Activated CD4-positive, alpha-beta T cell treated with anti-CD3 and anti-CD28 coated beads, Interleukin-2, amount 10 ng/mL, durations not matched to agents 24 days and 14 days (primary cell): ENCODE results near the gene NOS2. TPM values are rescaled to one million over a fixed set of nuclear protein-coding genes. Genes with fewer than 3 reads are reported as not detected.

ENCODE experiments used
- DNase-seq: peaks from one replicate; pipeline ENCODE4 v3.0.0; 2022
- H3K27ac Mint-ChIP-seq: one replicate; pipeline ENCODE4 v1.8.0; 2022; ENCODE audit warnings: mild to moderate bottlenecking, mixed read lengths
- H3K27me3 Mint-ChIP-seq: one replicate; pipeline ENCODE4 v1.8.0; 2022; ENCODE audit warnings: mixed read lengths
- H3K36me3 Mint-ChIP-seq: one replicate; pipeline ENCODE4 v1.8.0; 2022; ENCODE audit warnings: low read depth, mild to moderate bottlenecking, mixed read lengths
- H3K4me1 Mint-ChIP-seq: one replicate; pipeline ENCODE4 v1.8.0; 2021; ENCODE audit warnings: mixed read lengths
- H3K4me3 Mint-ChIP-seq: one replicate; pipeline ENCODE4 v1.8.0; 2022; ENCODE audit warnings: mild to moderate bottlenecking, moderate library complexity, mixed read lengths
- H3K9me3 Mint-ChIP-seq: one replicate; pipeline ENCODE4 v1.8.0; 2021; ENCODE audit warnings: mixed read lengths
- intact Hi-C: fragments of 100-400 bp; cut with micrococcal nuclease; formaldehyde crosslinking; loops from one replicate; pipeline ENCODE4 v1.15.1; 2023
- total RNA-seq: library from RNA; stranded (reverse); gene quantifications from 2 replicates; pipeline ENCODE4 v1.2.3, GENCODE V29; 2022

Gene NOS2
- total RNA-seq, 1 donor from 2014 or later: not detected

GRCh38 chr17:27792095-27792494, 8.2 kb downstream of the NOS2 start:
- peaks cover 50% of the 10 kb centered on the region for H3K27me3 Mint-ChIP-seq
- intact Hi-C loops: no loop called here
- DNase-seq: no peak
- no peaks in the 10 kb centered on the region for H3K36me3 Mint-ChIP-seq
- H3K4me1 Mint-ChIP-seq: peaks cover 4% of the 10 kb centered on the region
- no peak overlapping the region for H3K27ac Mint-ChIP-seq
- H3K9me3 Mint-ChIP-seq: no peaks in the 10 kb centered on the region
- no peak overlapping the region for H3K4me3 Mint-ChIP-seq

DNA sequence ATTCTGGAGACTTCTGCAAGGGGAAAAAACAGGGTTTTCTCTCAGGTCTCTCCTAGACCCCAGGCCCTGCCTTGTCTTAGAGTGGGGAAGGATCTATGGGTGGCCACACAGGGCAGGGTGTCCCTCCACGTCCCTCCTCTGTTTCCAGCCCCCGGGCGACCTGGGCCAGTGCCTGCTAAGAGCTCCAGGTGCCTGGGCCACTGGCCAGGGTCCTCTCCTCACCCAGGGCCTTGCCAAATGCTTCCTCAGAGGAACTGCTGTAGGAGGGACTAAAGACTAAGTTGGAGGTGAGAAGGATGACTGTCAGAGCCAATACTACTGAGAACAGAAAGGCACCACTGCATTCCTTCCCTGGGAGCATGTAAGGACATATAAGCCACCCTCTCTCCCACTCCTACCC, 11.4 kb downstream of the NOS2 start:
- no peaks in the 10 kb centered on the region for H3K36me3 Mint-ChIP-seq
- H3K4me1 Mint-ChIP-seq: peaks cover 2% of the 10 kb centered on the region
- DNase-seq: no peak
- intact Hi-C loops: no loop called here
- no peak overlapping the region for H3K4me3 Mint-ChIP-seq
- no peaks in the 10 kb centered on the region for H3K9me3 Mint-ChIP-seq
- peaks cover 23% of the 10 kb centered on the region for H3K27me3 Mint-ChIP-seq
- H3K27ac Mint-ChIP-seq: no peak overlapping the region

DNA sequence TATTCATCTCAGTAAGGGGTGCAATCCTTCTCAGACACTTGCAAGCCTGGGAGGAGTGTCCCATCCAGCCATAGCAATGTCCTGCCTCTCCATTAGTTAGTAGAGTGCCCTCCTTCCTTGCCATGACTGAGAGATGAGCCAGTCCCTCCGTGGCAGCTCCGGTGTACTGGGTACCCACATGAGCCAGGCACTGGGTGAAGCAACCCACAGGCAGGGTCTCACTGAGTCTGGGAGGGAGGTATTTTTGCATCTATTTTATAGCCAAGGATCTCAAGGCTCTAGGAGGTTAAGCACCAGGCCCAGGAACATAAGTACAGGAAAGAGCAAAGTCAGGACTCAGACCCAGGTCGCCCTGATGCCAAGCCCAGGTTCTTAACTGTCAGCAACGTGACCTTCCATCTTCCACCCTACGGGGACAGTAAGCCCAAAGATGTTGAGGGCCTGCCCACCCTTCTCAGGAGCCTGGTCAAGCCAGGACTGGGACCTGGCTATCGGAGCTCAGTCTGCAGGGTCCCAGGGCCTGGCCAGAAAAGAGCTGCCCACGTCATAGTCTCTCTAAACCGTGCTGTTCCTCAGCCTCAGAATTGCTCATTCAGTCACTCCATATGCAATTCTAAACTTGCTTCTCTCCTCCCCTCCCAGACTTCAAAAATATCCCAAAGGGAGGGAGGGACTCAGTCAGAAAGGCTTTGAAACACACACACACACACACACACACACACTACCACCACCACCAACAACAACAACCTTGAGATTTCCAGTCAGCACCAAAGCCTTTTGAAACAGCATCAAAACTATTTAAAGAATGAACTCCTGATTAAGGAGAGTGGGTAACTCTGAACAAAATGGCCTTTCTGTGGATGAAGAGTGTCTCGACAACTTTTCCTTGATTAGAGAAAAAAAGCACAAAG, 16.6 kb downstream of the NOS2 start:
- Mint-ChIP-seq H3K27me3 (peaks cover 2% of the 10 kb centered on the region), H3K4me3 (no peak overlapping the region), H3K36me3 (no peaks in the 10 kb centered on the region), H3K9me3 (no peaks in the 10 kb centered on the region), H3K27ac (no peak overlapping the region), H3K4me1 (no peaks in the 10 kb centered on the region)
- DNase-seq: no peak
- intact Hi-C loops: no loop called here

DNA sequence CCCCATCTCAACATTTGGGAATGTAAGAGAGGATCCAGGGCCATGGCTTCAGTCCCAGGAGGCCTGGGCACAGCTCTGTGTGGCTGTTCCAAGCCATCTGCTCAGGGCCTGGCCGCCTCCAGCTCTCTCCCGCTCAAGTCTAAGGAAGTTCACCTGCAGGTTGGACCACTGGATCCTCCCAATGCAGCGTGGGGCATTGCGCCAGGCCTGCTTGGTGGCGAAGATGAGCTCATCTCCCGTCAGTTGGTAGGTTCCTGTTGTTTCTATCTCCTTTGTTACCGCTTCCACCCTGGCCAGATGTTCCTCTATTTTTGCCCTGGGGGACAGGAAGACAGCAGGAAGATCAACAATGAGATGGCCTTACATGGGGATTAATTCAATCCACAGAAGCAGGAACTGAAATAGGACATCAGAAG, 17.5 kb downstream of the NOS2 start:
- Mint-ChIP-seq H3K27ac (no peak overlapping the region), H3K9me3 (no peaks in the 10 kb centered on the region), H3K36me3 (no peaks in the 10 kb centered on the region), H3K4me1 (no peaks in the 10 kb centered on the region), H3K4me3 (no peak overlapping the region), H3K27me3 (peaks cover under 1% of the 10 kb centered on the region)
- no peak for DNase-seq
- intact Hi-C loops: no loop called here

GRCh38 chr17:27780828-27781404, 19.4 kb downstream of the NOS2 start:
- no peaks in the 10 kb centered on the region for H3K27me3 Mint-ChIP-seq
- no peak overlapping the region for H3K27ac Mint-ChIP-seq
- no peaks in the 10 kb centered on the region for H3K9me3 Mint-ChIP-seq
- no peaks in the 10 kb centered on the region for H3K4me1 Mint-ChIP-seq
- no peak overlapping the region for H3K4me3 Mint-ChIP-seq
- no peak for DNase-seq
- H3K36me3 Mint-ChIP-seq: no peaks in the 10 kb centered on the region
- intact Hi-C loops: no loop called here

DNA sequence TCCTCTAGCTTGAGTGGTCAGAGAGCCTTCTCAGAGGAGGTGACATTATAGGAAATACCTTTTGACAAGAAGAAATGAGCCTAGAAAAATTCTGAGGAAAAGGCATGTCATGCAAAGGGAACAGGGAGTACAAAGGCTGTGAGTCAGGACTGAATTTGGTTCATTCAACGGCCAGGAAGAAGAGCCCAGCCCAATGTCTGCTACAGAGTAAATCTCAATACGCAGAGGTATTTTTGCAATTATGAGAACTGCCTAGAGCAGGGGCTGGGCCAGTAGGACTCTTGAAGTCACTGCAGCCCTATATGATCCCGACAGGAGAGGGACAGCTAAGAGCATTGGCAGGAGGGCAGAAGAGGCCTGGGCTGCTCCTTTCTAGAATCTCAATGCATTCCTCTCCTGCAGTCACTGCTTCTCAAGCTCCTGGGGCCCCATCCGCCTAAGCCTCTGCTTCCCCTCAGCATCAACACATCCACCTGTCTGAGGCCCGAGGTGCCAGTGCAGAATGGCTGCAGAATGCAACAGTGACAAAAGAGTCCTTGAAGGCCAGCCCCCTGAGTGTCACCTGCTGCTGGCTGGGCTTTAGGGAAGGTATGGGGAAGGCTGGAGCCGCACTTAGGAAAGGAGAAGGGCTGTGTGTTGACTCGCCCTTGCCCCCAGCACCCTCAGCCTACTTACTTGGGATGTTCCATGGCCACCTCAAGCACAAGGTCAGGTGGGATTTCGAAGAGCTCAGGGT, 20.1 kb downstream of the NOS2 start:
- Mint-ChIP-seq H3K27me3 (no peaks in the 10 kb centered on the region), H3K4me3 (no peak overlapping the region), H3K27ac (no peak overlapping the region), H3K4me1 (no peaks in the 10 kb centered on the region), H3K9me3 (no peaks in the 10 kb centered on the region), H3K36me3 (no peaks in the 10 kb centered on the region)
- intact Hi-C loops: no loop called here
- no peak for DNase-seq

DNA sequence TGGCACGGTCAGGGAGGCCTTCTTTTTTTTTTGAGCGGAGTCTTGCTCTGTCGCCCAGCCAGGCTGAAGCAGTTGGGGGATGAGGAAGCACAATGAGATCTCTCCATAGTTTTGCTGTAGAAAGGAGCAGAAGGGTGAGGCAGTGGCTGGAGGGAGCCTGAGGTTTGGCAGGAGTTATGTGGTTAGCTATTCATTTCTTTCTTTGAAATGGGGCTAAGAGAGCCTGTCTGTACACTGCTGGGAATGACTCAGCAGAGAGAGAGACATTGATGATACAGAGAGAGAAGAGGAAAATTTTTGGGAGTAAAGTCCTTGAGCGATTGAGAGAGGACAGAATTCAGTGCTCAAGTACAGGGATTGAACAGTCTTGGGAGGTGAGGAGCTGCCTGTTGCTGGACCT, 22.1 kb downstream of the NOS2 start:
- intact Hi-C loops: no loop called here
- Mint-ChIP-seq H3K9me3 (no peaks in the 10 kb centered on the region), H3K27ac (no peak overlapping the region), H3K36me3 (no peaks in the 10 kb centered on the region), H3K4me3 (no peak overlapping the region), H3K4me1 (no peaks in the 10 kb centered on the region), H3K27me3 (no peaks in the 10 kb centered on the region)
- no peak for DNase-seq

GRCh38 chr17:27776882-27777624, 23.3 kb downstream of the NOS2 start:
- intact Hi-C loops: no loop called here
- H3K4me1 Mint-ChIP-seq: no peaks in the 10 kb centered on the region
- no peaks in the 10 kb centered on the region for H3K36me3 Mint-ChIP-seq
- no peak for DNase-seq
- no peaks in the 10 kb centered on the region for H3K9me3 Mint-ChIP-seq
- H3K27ac Mint-ChIP-seq: no peak overlapping the region
- no peaks in the 10 kb centered on the region for H3K27me3 Mint-ChIP-seq
- no peak overlapping the region for H3K4me3 Mint-ChIP-seq

- H3K4me1 Mint-ChIP-seq: no peaks in the 10 kb centered on the region
- H3K9me3 Mint-ChIP-seq: no peaks in the 10 kb centered on the region
- no peaks in the 10 kb centered on the region for H3K36me3 Mint-ChIP-seq
- no peaks in the 10 kb centered on the region for H3K27me3 Mint-ChIP-seq
- intact Hi-C loops: no loop called here
- H3K4me3 Mint-ChIP-seq: no peak overlapping the region
- no peak overlapping the region for H3K27ac Mint-ChIP-seq
- DNase-seq: no peak
These were observed 28.7 kb downstream of the NOS2 start for GRCh38 chr17:27771586-27771985.

DNA sequence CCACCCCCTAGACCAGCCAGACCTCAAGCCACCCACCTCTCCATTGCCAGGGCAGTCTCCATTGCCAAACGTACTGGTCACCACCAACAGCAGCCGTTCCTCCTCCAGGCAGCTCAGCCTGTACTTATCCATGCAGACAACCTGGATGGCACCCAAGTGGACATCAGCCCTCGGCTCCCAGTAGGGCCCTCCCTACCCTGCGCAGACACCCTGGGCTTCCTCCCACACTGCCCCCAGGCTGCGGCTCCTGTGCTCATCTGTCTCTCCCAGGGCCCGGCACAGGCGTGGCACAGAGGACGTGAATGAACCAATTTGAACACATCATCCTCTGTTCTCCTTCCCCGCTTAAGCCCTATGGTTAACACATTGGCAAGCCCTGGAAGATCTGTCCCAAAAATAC, 29.5 kb downstream of the NOS2 start:
- Mint-ChIP-seq H3K9me3 (no peaks in the 10 kb centered on the region), H3K27ac (no peak overlapping the region), H3K4me3 (no peak overlapping the region), H3K36me3 (no peaks in the 10 kb centered on the region), H3K27me3 (no peaks in the 10 kb centered on the region), H3K4me1 (no peaks in the 10 kb centered on the region)
- intact Hi-C loops: no loop called here
- no peak for DNase-seq

DNA sequence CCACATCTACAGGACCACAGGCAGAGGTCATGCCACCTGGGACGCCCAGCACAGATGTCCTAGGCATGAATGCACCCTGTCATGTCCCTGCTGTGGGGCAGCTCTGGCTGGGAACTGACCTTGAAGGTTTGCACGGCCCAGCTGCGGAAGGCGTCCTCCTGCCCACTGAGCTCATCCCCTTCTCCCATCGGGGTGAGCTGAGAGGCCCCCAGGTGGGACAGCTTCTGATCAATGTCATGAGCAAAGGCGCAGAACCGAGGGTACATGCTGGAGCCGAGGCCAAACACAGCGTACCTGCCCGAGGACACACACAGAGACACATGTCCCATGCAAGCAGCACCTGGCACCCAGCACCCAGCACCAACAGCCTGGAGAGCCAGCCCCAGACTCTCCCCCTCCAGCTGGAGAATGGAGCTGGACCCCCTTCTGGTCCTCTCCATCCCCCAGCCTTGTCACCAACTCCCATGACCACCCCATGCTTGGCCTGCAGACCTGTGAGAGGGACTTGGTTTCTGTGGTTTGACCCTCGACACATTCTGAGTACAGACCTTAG, 31.4 kb downstream of the NOS2 start:
- H3K4me1 Mint-ChIP-seq: no peaks in the 10 kb centered on the region
- no peaks in the 10 kb centered on the region for H3K9me3 Mint-ChIP-seq
- no peak for DNase-seq
- no peak overlapping the region for H3K27ac Mint-ChIP-seq
- H3K27me3 Mint-ChIP-seq: no peaks in the 10 kb centered on the region
- intact Hi-C loops: no loop called here
- no peak overlapping the region for H3K4me3 Mint-ChIP-seq
- no peaks in the 10 kb centered on the region for H3K36me3 Mint-ChIP-seq

DNA sequence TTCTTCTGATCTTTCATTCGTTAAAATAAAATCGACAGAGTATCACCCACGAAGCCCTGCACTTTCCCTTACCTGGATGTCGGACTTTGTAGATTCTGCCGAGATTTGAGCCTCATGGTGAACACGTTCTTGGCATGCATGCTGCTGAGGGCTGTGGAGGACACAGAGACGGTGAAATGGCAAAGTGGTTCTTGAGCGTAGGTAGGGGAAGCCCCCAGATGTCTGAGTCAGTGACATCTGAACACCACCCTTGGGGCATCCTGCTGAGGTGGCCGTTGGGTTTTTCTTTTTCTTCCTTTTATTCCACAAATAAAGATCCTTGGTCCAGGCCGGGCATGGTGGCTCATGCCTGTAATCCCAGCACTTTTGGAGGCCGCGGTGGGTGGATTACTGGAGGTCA, 33.9 kb downstream of the NOS2 start:
- H3K4me1 Mint-ChIP-seq: no peaks in the 10 kb centered on the region

DNA sequence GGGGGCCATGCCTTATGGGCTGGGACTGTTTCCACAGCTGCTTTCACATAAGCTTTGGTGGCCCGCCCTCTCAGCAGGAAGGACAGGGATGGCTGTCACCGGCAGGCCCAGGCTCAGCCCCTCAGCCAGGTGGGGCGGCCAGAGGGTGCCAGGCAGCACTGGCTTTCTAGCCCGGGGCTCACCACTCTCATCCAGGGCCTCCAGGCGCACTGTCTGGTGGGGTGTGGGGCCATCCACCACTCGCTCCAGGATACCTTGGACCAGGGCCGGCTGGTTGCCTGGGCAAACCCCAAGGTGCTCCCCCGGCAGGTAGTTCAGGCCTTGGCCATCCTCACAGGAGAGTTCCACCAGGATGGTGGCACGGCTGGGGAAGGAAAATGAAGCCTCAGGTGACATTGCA, 35.0 kb downstream of the NOS2 start:
- no peak overlapping the region for H3K4me3 Mint-ChIP-seq
- H3K4me1 Mint-ChIP-seq: no peaks in the 10 kb centered on the region
- H3K27me3 Mint-ChIP-seq: no peaks in the 10 kb centered on the region
- intact Hi-C loops: no loop called here
- no peak overlapping the region for H3K27ac Mint-ChIP-seq
- DNase-seq: no peak
- H3K9me3 Mint-ChIP-seq: no peaks in the 10 kb centered on the region
- H3K36me3 Mint-ChIP-seq: no peaks in the 10 kb centered on the region

More for the DNA sequence above, 33.9 kb downstream of the NOS2 start:
- no peak for DNase-seq
- no peaks in the 10 kb centered on the region for H3K36me3 Mint-ChIP-seq
- H3K9me3 Mint-ChIP-seq: no peaks in the 10 kb centered on the region
- no peak overlapping the region for H3K27ac Mint-ChIP-seq
- no peaks in the 10 kb centered on the region for H3K27me3 Mint-ChIP-seq
- intact Hi-C loops: no loop called here
- H3K4me3 Mint-ChIP-seq: no peak overlapping the region
